Fibroblast of mammary gland (primary cell): Measurements from ENCODE around the gene TP63.

ENCODE experiments used
- DNase-seq: peaks from one replicate; pipeline ENCODE4 v3.0.0-alpha.2; 2010; ENCODE audit warnings: low read depth
- H3K4me3 ChIP-seq: 2 replicates; pipeline ENCODE4 v1.5.1; 2011; ENCODE audit warnings: low read depth, mild to moderate bottlenecking, low read length, moderate library complexity; ENCODE audit not compliant: control insufficient read depth
- TF ChIP-seq, protein P1 (sequence below): conservative IDR thresholded peaks from 2 replicates; pipeline ENCODE4 v1.5.1; 2011; ENCODE audit warnings: low read depth, low read length, inconsistent platforms; ENCODE audit not compliant: control insufficient read depth, insufficient read depth

Gene TP63

DNA sequence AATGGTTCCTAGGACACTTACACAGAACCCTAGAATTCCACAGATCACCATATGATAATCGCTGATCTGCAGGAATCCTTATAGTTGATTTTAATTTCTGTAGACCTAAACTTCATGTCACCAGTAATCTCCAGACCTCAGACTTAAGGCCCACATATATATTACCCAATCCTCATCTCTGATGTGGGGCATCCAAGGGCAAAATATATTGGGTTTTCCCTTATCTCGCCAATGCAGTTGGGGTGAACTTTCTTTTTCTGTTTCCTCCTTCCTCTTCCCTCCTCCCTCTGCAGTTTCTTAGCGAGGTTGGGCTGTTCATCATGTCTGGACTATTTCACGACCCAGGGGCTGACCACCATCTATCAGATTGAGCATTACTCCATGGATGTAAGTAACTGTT is 259.3 kb downstream of the TP63 start:
- DNase-seq: no peak
- H3K4me3 ChIP-seq: no peak overlapping the region
- TF ChIP-seq, protein P1, sequence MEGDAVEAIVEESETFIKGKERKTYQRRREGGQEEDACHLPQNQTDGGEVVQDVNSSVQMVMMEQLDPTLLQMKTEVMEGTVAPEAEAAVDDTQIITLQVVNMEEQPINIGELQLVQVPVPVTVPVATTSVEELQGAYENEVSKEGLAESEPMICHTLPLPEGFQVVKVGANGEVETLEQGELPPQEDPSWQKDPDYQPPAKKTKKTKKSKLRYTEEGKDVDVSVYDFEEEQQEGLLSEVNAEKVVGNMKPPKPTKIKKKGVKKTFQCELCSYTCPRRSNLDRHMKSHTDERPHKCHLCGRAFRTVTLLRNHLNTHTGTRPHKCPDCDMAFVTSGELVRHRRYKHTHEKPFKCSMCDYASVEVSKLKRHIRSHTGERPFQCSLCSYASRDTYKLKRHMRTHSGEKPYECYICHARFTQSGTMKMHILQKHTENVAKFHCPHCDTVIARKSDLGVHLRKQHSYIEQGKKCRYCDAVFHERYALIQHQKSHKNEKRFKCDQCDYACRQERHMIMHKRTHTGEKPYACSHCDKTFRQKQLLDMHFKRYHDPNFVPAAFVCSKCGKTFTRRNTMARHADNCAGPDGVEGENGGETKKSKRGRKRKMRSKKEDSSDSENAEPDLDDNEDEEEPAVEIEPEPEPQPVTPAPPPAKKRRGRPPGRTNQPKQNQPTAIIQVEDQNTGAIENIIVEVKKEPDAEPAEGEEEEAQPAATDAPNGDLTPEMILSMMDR: no peak

DNA sequence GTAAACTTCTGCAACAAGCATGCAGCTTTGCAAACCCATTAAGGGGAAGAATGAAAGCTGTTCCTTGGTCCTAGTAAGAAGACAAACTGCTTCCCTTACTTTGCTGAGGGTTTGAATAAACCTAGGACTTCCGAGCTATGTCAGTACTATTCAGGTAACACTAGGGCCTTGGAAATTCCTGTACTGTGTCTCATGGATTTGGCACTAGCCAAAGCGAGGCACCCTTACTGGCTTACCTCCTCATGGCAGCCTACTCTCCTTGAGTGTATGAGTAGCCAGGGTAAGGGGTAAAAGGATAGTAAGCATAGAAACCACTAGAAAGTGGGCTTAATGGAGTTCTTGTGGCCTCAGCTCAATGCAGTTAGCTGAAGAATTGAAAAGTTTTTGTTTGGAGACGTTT is 265.3 kb downstream of the TP63 start:
- H3K4me3 ChIP-seq: no peak overlapping the region
- TF ChIP-seq, protein P1: no peak
- DNase-seq: no peak

DNA sequence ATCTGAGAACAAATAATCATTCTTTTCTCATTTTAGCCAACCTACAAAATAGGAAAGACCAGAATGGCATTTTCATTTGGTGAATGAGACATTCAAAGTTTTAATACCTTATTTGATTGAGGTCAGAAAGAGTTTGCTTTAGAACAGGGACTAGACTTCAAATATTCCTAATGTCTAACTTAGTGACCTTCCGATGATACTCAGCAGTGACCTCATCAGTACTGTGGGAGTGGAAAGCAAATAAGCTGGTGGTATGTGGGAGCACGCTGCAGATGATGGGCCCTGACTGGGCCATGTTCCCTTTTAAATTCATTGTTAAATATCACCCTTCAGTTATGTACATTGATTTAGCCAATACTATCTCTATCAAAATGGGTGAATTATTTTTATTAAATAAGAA is 266.2 kb downstream of the TP63 start:
- H3K4me3 ChIP-seq: no peak overlapping the region
- TF ChIP-seq, protein P1: no peak
- no peak for DNase-seq

DNA sequence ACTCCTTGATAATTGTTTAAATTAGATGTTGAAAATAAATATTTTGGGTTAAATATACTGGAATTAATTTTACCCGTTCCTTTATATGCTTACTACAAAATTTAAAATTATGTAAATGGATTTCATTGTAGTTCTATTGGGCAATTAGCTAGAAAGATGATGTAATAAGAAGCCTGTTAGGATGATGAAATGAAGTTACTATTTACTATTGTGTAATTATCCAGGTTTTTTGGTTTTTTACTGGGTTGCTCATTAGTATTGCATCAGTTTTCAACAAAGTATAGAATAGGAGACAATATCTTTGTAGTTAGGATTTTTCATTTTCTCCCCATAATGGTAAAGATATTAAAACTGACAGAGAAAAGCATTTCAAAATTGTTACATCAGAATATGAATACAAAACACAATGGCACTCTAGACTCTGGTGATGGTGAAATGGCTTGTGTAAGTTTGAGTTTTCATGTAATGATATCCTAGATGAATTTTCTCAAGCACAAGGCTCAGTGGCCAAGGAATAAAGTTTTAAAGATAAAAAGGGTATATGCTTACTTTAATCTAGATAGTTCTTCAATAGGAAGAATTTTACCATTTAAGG is 267.5 kb downstream of the TP63 start:
- H3K4me3 ChIP-seq: no peak overlapping the region
- DNase-seq: peak; percentile 50
- TF ChIP-seq, protein P1: no peak

DNA sequence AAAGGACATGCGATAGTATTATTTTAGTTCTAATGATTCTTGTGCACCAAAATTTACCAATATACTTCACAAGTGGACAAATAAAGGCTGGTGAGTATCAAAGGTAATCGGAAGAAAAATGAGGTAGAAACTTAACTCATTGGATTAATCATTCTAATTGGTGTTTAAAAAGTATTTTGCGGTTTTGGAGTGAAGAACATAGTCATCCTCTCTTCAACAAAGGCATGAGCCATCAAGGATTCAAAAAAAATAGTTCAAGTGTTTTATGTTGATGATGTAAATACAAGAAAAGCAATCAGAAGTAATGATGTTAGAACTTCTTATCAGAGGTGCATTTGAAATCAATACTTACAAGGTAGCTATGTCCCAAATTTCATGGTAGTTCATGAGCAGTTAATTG is 268.0 kb downstream of the TP63 start:
- no peak overlapping the region for H3K4me3 ChIP-seq
- no peak for DNase-seq
- TF ChIP-seq, protein P1: no peak

DNA sequence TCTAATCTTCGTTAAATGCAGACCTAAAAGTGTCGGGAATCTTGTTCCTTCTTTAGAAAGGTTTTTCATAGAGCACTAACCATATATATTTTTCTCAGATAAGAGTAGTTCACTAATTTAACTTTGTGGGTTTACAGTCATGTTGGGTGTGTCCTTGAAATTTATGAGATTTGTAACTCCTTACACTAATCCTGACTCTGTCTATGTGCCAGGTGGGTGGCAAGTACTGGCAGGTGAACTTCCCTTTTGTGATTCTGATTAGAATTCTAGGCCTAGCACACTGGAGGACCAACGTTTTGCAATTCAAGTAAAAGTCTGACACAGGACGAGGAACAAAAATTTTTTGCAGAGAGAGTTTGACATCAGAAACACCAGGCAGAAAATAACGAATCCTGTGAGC is 269.4 kb downstream of the TP63 start:
- no peak for DNase-seq
- TF ChIP-seq, protein P1: no peak
- H3K4me3 ChIP-seq: no peak overlapping the region

DNA sequence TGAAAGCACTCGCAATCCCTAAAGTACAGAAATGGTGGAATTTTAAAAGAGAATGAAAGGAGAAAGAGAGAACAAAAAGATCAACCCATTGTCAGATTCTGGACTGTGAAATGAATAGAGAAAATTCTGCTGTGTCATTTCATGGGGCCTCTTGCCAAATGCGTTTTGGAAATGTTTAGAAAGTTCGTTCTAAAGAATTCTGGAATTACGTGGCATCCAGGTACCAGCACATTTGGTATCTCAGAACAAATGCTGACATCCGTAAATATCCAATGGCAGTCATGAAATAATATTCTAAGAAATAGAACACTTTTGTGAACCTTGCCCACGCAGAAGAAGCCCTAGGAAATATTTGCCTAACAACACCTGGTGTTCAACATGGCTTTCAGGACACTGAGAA is 270.3 kb downstream of the TP63 start:
- TF ChIP-seq, protein P1: no peak
- H3K4me3 ChIP-seq: no peak overlapping the region
- no peak for DNase-seq
